DOHH2 (cell line): ENCODE data around the gene HNRNPUL1.
"Not testable (repeated sequence)": the region's sequence is repeated elsewhere in the genome, so short reads cannot be mapped to it uniquely, and the experiment has no call there.

Experiments
- H3F3A ChIP-seq: fragments of 200-600 bp; sonication (generic), shearing (Covaris generic); 2 replicates; pipeline ENCODE4 v1.6.0; 2016; ENCODE audit warnings: antibody characterized with exemption, mild to moderate bottlenecking; ENCODE audit not compliant: control insufficient read depth, insufficient read depth
- H3K27ac ChIP-seq: fragments of 200-600 bp; sonication (generic); 2 replicates; pipeline ENCODE4 v1.5.1; 2014; ENCODE audit warnings: low read depth, mild to moderate bottlenecking, low read length, moderate library complexity
- H3K27me3 ChIP-seq: fragments of 200-600 bp; sonication (generic); 2 replicates; pipeline ENCODE4 v1.6.1; 2014; ENCODE audit warnings: mild to moderate bottlenecking, low read length, mixed read lengths; ENCODE audit not compliant: control insufficient read depth
- H3K36me3 ChIP-seq: fragments of 200-600 bp; sonication (generic); 2 replicates; pipeline ENCODE4 v1.6.1; 2014; ENCODE audit warnings: mild to moderate bottlenecking, low read length, moderate library complexity, mixed read lengths; ENCODE audit not compliant: control insufficient read depth
- H3K4me1 ChIP-seq: fragments of 200-600 bp; sonication (generic); 2 replicates; pipeline ENCODE4 v1.6.1; 2014; ENCODE audit warnings: mild to moderate bottlenecking, low read length, mixed read lengths; ENCODE audit not compliant: control insufficient read depth
- H3K4me2 ChIP-seq: fragments of 200-600 bp; sonication (generic); 2 replicates; pipeline ENCODE4 v1.6.0; 2014; ENCODE audit warnings: mild to moderate bottlenecking, low read length, moderate library complexity
- H3K4me3 ChIP-seq: fragments of 200-600 bp; sonication (generic); 2 replicates; pipeline ENCODE4 v1.5.1; 2014; ENCODE audit warnings: mild to moderate bottlenecking, low read length, mixed read lengths
- H3K79me2 ChIP-seq: fragments of 200-600 bp; sonication (generic); 2 replicates; pipeline ENCODE4 v1.6.1; 2014; ENCODE audit warnings: mild to moderate bottlenecking, low read length, mixed read lengths; ENCODE audit not compliant: control insufficient read depth
- H3K9me2 ChIP-seq: fragments of 200-600 bp; sonication (generic); replicated peaks from 2 replicates; pipeline ENCODE4 v1.6.1; 2014; ENCODE audit warnings: mild to moderate bottlenecking, low read length, mixed read lengths; ENCODE audit not compliant: control insufficient read depth
- H3K9me3 ChIP-seq: fragments of 200-600 bp; sonication (generic); 2 replicates; pipeline ENCODE4 v1.6.1; 2014; ENCODE audit warnings: antibody characterized with exemption, low read length, mixed read lengths; ENCODE audit not compliant: control insufficient read depth, insufficient read depth
- H4K20me1 ChIP-seq: fragments of 200-600 bp; sonication (generic); 2 replicates; pipeline ENCODE4 v1.6.0; 2014; ENCODE audit warnings: low read depth, mild to moderate bottlenecking, antibody characterized with exemption, low read length, moderate library complexity; ENCODE audit not compliant: control insufficient read depth, insufficient read depth
- CTCF ChIP-seq: fragments of 200-600 bp; sonication (generic); IDR thresholded peaks from one replicate; pipeline ENCODE4 v1.5.1; 2014; ENCODE audit warnings: antibody characterized with exemption, mild to moderate bottlenecking, low read depth, low read length; ENCODE audit not compliant: poor library complexity, severe bottlenecking
- EZH2phosphoT487 ChIP-seq: fragments of 200-600 bp; sonication (generic); IDR thresholded peaks from 2 replicates; pipeline ENCODE4 v1.6.1; 2017; ENCODE audit warnings: borderline replicate concordance, mild to moderate bottlenecking, antibody characterized with exemption, low read length, moderate library complexity, mixed read lengths

Gene HNRNPUL1

GRCh38 chr19:41228486-41228885 is 35.7 kb upstream of the HNRNPUL1 start:
- no peak for TF ChIP-seq EZH2phosphoT487
- TF ChIP-seq CTCF, result no peak
- H3K79me2 ChIP-seq, result no peaks in the 10 kb centered on the region

GRCh38 chr19:41229338-41229737 is 34.8 kb upstream of the HNRNPUL1 start:
- H4K20me1 ChIP-seq, H3K79me2 ChIP-seq, H3K9me2 ChIP-seq, H3K4me1 ChIP-seq, H3F3A ChIP-seq, H3K9me3 ChIP-seq, H3K4me3 ChIP-seq, H3K27me3 ChIP-seq, H3K27ac ChIP-seq, H3K36me3 ChIP-seq, H3K4me2 ChIP-seq: not testable (repeated sequence)

More at GRCh38 chr19:41228486-41228885, 35.7 kb upstream of the HNRNPUL1 start:
- no peaks in the 10 kb centered on the region for H3K36me3 ChIP-seq
- no peaks in the 10 kb centered on the region for H3F3A ChIP-seq
- H3K9me2 ChIP-seq, result no peaks in the 10 kb centered on the region
- H3K4me3 ChIP-seq, result no peak overlapping the region
- H3K4me1 ChIP-seq, result no peaks in the 10 kb centered on the region
- no peaks in the 10 kb centered on the region for H3K27me3 ChIP-seq
- H3K27ac ChIP-seq, result no peak overlapping the region
- H3K4me2 ChIP-seq, result no peak overlapping the region
- H4K20me1 ChIP-seq, result no peaks in the 10 kb centered on the region
- no peaks in the 10 kb centered on the region for H3K9me3 ChIP-seq

GRCh38 chr19:41230067-41230857 is 33.9 kb upstream of the HNRNPUL1 start:
- H3K9me2 ChIP-seq, result no peaks in the 10 kb centered on the region
- H3K27ac ChIP-seq, result no peak overlapping the region
- no peaks in the 10 kb centered on the region for H3K4me1 ChIP-seq
- TF ChIP-seq CTCF (no peak), EZH2phosphoT487 (no peak)
- no peaks in the 10 kb centered on the region for H4K20me1 ChIP-seq
- no peaks in the 10 kb centered on the region for H3K27me3 ChIP-seq
- no peaks in the 10 kb centered on the region for H3F3A ChIP-seq
- no peaks in the 10 kb centered on the region for H3K79me2 ChIP-seq
- no peak overlapping the region for H3K4me3 ChIP-seq
- H3K4me2 ChIP-seq, result no peak overlapping the region
- H3K9me3 ChIP-seq, result no peaks in the 10 kb centered on the region
- H3K36me3 ChIP-seq, result no peaks in the 10 kb centered on the region

GRCh38 chr19:41232686-41233085 is 31.5 kb upstream of the HNRNPUL1 start:
- TF ChIP-seq EZH2phosphoT487 (no peak), CTCF (no peak)

More at GRCh38 chr19:41232686-41233085, 31.5 kb upstream of the HNRNPUL1 start:
- no peaks in the 10 kb centered on the region for H3K79me2 ChIP-seq
- H3F3A ChIP-seq, result no peaks in the 10 kb centered on the region
- no peak overlapping the region for H3K27ac ChIP-seq
- H3K4me2 ChIP-seq, result no peak overlapping the region
- no peaks in the 10 kb centered on the region for H3K4me1 ChIP-seq
- H4K20me1 ChIP-seq, result no peaks in the 10 kb centered on the region
- no peaks in the 10 kb centered on the region for H3K9me2 ChIP-seq
- H3K4me3 ChIP-seq, result no peak overlapping the region
- no peaks in the 10 kb centered on the region for H3K36me3 ChIP-seq
- H3K9me3 ChIP-seq, result no peaks in the 10 kb centered on the region
- no peaks in the 10 kb centered on the region for H3K27me3 ChIP-seq
